Head of caudate nucleus (tissue), 42 donors: ENCODE measurements around the gene NWD2.
"Not testable (repeated sequence)": the region's sequence is repeated elsewhere in the genome, so short reads cannot be mapped to it uniquely, and the experiment has no call there.

Source experiments
- DNase-seq, 42 donors: peaks; one replicate each; pipeline versions ENCODE4 v3.0.0 to v3.0.0-alpha.2; 2020 to 2021; ENCODE audit warnings: mixed read lengths in 7 of 42
- intact Hi-C: fragments of 100-400 bp; cut with DNase I; formaldehyde crosslinking; loops from one replicate; pipeline ENCODE4 v1.15.0; 2022

Gene NWD2

DNA sequence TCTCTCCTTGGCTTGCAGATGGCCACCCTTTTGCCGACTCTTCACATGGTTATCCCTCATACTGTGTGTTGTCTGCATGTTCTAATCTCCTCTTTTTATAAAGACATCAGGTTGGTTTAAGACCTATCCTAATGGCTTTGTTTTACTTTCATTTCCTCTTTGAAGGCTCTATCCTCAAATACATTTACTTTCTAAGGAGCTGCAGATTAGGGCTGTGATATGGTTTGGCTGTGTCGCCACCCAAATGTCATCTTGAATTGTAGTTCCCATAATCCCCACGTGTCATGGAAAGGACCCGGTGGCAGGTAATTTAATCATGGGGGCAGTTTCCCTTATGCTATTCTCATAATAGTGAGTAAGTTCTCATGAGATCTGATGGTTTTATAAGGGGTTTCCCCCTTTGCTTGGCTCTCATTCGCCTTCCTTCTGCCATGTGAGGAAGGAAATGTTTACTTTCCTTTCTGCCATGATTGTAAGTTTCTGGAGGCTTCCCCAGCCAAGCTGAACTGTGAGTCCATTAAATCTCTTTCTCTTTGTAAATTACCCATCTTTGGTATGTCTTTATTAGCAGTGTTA is 237.1 kb downstream of the NWD2 start:
- intact Hi-C loops: no loop called here
- DNase-seq: no peak

DNA sequence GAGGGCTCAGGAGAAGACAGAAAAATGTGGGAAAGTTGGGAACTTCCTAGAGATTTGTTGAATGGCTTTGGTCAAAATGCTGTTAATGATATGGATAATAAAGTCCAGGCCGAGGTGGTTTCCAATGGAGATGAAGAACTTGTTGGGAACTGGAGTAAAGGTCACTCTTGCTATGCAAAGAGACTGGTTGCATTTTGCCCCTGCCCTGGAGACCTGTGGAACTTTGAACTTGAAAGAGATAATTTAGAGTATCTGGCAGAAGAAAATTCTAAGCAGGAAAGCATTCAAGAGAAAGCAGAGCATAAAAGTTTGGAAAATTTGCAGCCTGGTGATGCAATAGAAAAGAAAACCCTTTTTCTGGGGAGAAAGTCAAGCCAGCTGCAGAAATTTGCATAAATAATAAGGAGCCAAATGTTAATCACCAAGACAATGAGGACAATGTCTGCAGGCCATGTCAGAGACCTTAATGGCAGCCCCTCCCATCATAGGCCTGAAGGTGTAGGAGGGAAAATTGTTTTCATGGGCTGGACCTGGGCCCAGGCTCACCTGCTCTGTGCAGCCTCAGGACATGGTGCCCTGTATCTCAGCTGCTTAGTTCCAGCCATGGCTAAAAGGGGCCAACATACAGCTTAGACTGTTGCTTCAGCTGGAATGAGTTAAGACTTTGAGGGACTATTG is 237.8 kb downstream of the NWD2 start:
- intact Hi-C loops: no loop called here
- DNase-seq: no peak

DNA sequence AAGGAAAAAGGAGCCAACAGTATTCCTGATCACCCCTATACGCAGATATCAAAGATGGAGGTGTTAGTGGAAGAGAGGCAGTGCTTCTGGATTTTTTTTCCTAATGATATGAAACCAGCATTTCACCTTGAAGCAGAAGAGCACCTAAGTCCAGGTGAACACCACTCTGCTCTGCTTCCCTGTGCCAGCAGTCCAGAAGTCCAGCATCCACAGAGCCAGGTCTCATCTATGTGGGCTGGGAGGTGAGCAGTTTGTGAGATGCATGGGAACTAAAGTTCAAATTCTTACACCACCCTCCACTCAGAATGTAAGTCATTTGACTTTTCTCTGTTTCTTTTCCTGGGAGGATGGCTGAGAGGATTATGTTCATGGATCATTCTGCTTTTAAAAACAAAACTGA is 239.1 kb downstream of the NWD2 start:
- intact Hi-C loops: no loop called here

DNA sequence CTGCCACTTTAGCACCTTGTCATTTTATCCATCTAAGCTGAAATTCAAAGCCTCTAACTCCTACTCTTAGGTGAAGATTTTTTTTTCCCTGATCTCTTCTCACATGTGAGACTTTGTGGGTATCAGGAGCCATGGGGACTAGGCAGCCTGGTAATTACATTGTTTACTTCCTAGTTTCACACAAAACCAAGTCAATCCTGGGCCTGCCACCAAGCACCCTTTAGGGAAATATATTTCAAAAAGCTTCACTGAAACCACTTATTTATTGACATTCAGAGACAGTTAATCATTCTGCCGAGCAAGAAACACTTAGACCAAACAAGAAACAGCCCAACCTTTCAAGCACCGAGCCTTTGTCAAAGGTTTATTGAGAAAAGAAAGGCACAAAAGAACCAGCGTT is 241.6 kb downstream of the NWD2 start:
- intact Hi-C loops: no loop called here
- DNase-seq: no peak

More for the DNA sequence above, 239.1 kb downstream of the NWD2 start:
- no peak for DNase-seq

DNA sequence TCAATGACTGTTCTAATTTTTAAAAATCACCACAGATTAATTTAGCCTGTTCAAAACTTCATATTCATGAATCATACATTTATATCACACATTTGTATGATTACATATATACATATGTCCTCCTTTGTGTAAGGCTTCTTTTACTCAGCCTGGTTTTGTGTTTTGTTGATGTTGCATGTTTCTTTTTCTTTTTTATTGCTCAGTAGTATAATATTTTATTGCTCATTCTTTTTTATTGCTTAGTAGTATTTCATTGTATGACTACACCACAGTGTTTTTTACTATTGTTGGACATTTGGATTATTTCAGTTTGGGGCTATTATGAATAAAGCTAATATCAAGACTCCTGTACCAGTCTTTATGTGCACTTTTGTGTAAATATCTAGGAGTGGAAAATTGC is 243.1 kb downstream of the NWD2 start:
- no peak for DNase-seq
- intact Hi-C loops: no loop called here

DNA sequence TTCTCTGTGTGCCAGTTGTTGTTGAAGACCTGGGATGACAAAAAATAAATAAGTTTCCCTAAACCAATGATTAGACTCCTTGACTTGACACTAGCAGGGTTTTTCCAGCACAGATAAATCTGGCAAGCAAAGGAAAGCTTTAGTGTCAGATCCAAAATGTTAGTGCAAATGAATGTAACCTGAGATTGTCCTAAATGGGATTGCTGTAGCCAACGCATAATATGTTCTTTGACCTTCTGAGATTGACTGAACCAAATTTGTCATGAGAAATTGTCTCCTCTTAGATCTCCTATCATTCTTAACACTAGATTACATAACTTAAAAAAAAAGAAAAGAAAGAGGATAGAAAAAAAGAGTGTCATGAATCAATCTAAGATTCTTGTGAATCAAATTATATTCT is 245.2 kb downstream of the NWD2 start:
- DNase-seq: no peak
- intact Hi-C loops: no loop called here

DNA sequence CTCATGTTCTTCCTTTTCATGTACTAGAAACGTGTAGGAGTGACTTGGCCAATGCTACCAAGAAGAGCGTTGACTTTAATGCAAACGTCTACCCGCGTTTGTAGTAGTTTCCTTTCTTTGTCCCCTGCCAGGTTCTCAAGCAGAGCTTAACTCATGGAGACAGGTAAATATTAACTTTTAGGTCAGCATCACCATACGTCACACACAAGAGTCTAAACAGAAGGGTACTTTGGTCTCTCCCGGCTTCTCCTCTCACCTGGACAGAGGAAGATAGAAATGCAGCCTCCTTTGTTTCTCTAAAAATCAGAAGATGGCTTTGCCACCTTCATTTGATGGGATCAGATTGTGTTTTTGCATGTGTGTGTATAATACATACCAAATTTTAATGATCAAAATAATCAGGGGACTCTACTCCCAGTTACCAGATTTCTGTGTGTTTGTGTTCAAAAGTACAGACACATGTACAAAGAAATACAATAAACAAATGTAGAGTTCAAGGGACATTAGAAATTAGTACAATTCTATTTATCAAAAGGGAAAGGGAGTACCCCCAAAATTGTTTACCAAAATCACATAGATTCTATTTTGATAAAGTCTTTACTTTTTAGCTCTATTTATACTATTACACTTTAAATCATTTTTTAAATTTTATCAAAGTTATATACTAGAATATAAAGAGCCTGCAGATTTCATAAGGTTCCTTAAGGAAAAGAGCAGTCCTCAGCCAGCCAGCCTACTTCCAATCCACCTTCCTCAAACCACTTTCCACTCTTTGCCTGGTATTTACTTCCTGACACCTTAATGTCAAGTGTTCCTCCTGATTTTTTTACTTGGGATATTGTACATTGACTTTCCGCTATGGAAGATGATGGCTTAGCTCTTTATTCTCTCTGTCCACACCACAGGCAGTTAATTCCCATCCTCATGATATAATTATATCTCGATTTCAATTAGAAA is 246.1 kb downstream of the NWD2 start:
- intact Hi-C loops: no loop called here
- no peak for DNase-seq

DNA sequence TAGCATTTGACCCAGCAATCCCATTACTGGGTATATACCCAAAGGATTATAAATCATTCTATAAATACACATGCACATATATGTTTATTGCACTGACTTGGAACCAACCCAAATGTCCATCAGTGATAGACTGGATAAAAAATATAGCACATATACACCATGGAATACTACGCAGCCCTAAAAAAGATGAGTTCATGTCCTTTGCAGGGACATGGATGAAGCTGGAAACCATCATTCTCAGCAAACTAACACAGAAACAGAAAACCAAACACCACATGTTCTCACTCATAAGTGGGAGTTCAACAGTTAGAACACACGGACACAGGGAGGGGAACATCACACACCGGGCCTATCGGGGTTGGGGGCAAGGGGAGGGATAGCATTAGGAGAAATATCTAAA is 250.8 kb downstream of the NWD2 start:
- intact Hi-C loops, DNase-seq: not testable (repeated sequence)
